PC-3 (cell line): ENCODE measurements around the gene BAIAP3. TPM values are rescaled to one million over a fixed set of nuclear protein-coding genes. Genes with fewer than 3 reads are reported as not detected.

ENCODE experiments used
- ATAC-seq: fragments of 200-7000 bp; cut with Tn5 transposase; 2 replicates; pipeline ENCODE4 v1.9.1; 2020; ENCODE audit warnings: mild to moderate bottlenecking, moderate library complexity
- BruUV-seq: library from RNA; stranded (reverse); fragments of 400-500 nt; replicated peaks from 2 replicates; lab custom pipeline; 2021; lab: Mats Ljungman, UMichigan
- CTCF ChIA-PET: fragments of 300-600 bp; sonication (Branson Sonifier 250); formaldehyde crosslinking; loops from one replicate; lab custom pipeline; 2022; ENCODE audit warnings: antibody characterized with exemption; lab: Charles Lee
- POLR2A ChIA-PET: fragments of 300-600 bp; sonication (Branson Sonifier 250); formaldehyde crosslinking; loops from one replicate; lab custom pipeline; 2022; ENCODE audit warnings: antibody characterized with exemption; ENCODE audit not compliant: unreplicated experiment; lab: Charles Lee
- DNase-seq: peaks from one replicate; pipeline ENCODE4 v3.0.0-alpha.2; 2015
- H2AFZ ChIP-seq: fragments of 300-600 bp; sonication (generic); 2 replicates; pipeline ENCODE4 v1.6.0; 2016; ENCODE audit warnings: antibody characterized with exemption, low read length
- H3F3A ChIP-seq: fragments of 300-600 bp; sonication (generic); one replicate; pipeline ENCODE4 v1.6.0; 2017; ENCODE audit warnings: antibody characterized with exemption, low read length, control low read depth, mild to moderate bottlenecking; ENCODE audit not compliant: unreplicated experiment
- H3K27ac ChIP-seq: fragments of 300-600 bp; sonication (generic); 2 replicates; pipeline ENCODE4 v1.5.1; 2016; ENCODE audit warnings: mild to moderate bottlenecking, low read length
- H3K27me3 ChIP-seq: fragments of 300-600 bp; sonication (generic); 2 replicates; pipeline ENCODE4 v1.6.1; 2016; ENCODE audit warnings: low read length, mixed read lengths
- H3K36me3 ChIP-seq: fragments of 300-600 bp; sonication (generic); 2 replicates; pipeline ENCODE4 v1.6.1; 2016; ENCODE audit warnings: low read depth, mixed run types, low read length, mixed read lengths
- H3K4me1 ChIP-seq: fragments of 300-600 bp; sonication (generic); 2 replicates; pipeline ENCODE4 v1.5.1; 2016; ENCODE audit warnings: low read length; ENCODE audit not compliant: insufficient read depth
- H3K4me2 ChIP-seq: fragments of 300-600 bp; sonication (generic); 2 replicates; pipeline ENCODE4 v1.6.0; 2016; ENCODE audit warnings: low read length
- H3K4me3 ChIP-seq: fragments of 300-600 bp; sonication (generic); 2 replicates; pipeline ENCODE4 v1.5.1; 2016; ENCODE audit warnings: mild to moderate bottlenecking, low read length, mixed read lengths
- H3K79me2 ChIP-seq: fragments of 300-600 bp; sonication (generic); 2 replicates; pipeline ENCODE4 v1.6.1; 2017; ENCODE audit warnings: low read length, mixed read lengths
- H3K9ac ChIP-seq: fragments of 300-600 bp; sonication (generic); 2 replicates; pipeline ENCODE4 v1.6.0; 2016; ENCODE audit warnings: mild to moderate bottlenecking, low read length
- H3K9me2 ChIP-seq: fragments of 300-600 bp; sonication (generic); replicated peaks from 2 replicates; pipeline ENCODE4 v1.6.1; 2016; ENCODE audit warnings: mixed run types, low read length, mixed read lengths
- H3K9me3 ChIP-seq: fragments of 300-600 bp; sonication (generic); 2 replicates; pipeline ENCODE4 v1.6.1; 2016; ENCODE audit warnings: low read length, mixed read lengths
- H4K20me1 ChIP-seq: fragments of 300-600 bp; sonication (generic); 2 replicates; pipeline ENCODE4 v1.6.1; 2016; ENCODE audit warnings: low read length, mixed read lengths
- CTCF ChIP-seq: fragments of 300-600 bp; sonication (generic); conservative IDR thresholded peaks from 2 replicates; pipeline ENCODE4 v1.5.1; 2017; ENCODE audit warnings: antibody characterized with exemption, low read depth, mild to moderate bottlenecking, low read length
- EZH2 ChIP-seq: fragments of 300-600 bp; sonication (generic); IDR thresholded peaks from one replicate; pipeline ENCODE4 v1.6.1; 2017; ENCODE audit warnings: antibody characterized with exemption, mild to moderate bottlenecking, low read length; ENCODE audit not compliant: unreplicated experiment
- EZH2phosphoT487 ChIP-seq: fragments of 300-600 bp; sonication (generic); IDR thresholded peaks from 2 replicates; pipeline ENCODE4 v1.6.1; 2018; ENCODE audit warnings: mild to moderate bottlenecking, antibody characterized with exemption, low read length, borderline replicate concordance
- intact Hi-C: fragments of 100-400 bp; cut with micrococcal nuclease; formaldehyde crosslinking; loops from 2 replicates; pipeline ENCODE4 v1.9.0; 2023
- total RNA-seq: library from RNA; depleted of rRNA; stranded (reverse); fragments of >200 nt; gene quantifications from 2 replicates; pipeline ENCODE4 v1.2.3, GENCODE V29; 2014

The BAIAP3 gene
- total RNA-seq, 1 experiment from 2014 or later, result 13.1 TPM

- Histone ChIP-seq H3K4me2 (no peak overlapping the region), H3K27me3 (no peaks in the 10 kb centered on the region), H3K4me1 (no peaks in the 10 kb centered on the region), H4K20me1 (no peaks in the 10 kb centered on the region), H3K4me3 (no peak overlapping the region), H2AFZ (no peak overlapping the region), H3K36me3 (no peaks in the 10 kb centered on the region), H3K9me3 (no peaks in the 10 kb centered on the region), H3K27ac (no peak overlapping the region), H3F3A (no peaks in the 10 kb centered on the region), H3K9ac (no peak overlapping the region), H3K9me2 (no peaks in the 10 kb centered on the region), H3K79me2 (no peaks in the 10 kb centered on the region)
- no peak for DNase-seq
- TF ChIP-seq CTCF (no peak), EZH2 (no peak), EZH2phosphoT487 (no peak)
- ChIA-PET CTCF (no interaction called here), POLR2A (no interaction called here)
- intact Hi-C loops, result no loop called here
- no peak for ATAC-seq
- no TSS peak for BruUV-seq
Measured at GRCh38 chr16:1387331-1387730, 53.9 kb downstream of the BAIAP3 start.

- H3K9ac ChIP-seq, result no peak overlapping the region
- no peaks in the 10 kb centered on the region for H3K9me3 ChIP-seq
Measured at GRCh38 chr16:1389762-1390161, 56.3 kb downstream of the BAIAP3 start.

More at GRCh38 chr16:1389762-1390161, 56.3 kb downstream of the BAIAP3 start:
- Histone ChIP-seq H3F3A (no peaks in the 10 kb centered on the region), H3K4me3 (no peak overlapping the region), H3K9me2 (no peaks in the 10 kb centered on the region), H3K36me3 (no peaks in the 10 kb centered on the region), H3K79me2 (no peaks in the 10 kb centered on the region), H3K4me1 (no peaks in the 10 kb centered on the region), H4K20me1 (no peaks in the 10 kb centered on the region), H3K27me3 (no peaks in the 10 kb centered on the region), H2AFZ (no peak overlapping the region), H3K27ac (no peak overlapping the region), H3K4me2 (no peak overlapping the region)
- TF ChIP-seq CTCF (no peak), EZH2 (no peak)
- DNase-seq (no peak), ATAC-seq (no peak)
- CTCF ChIA-PET, result no interaction called here
- intact Hi-C loops, result no loop called here
- BruUV-seq, result no TSS peak
- POLR2A ChIA-PET, result no interaction called here
